HEK293 (cell line): ENCODE results near the gene LRRC59.

ENCODE experiments used
- ATF2 ChIP-seq: fragments of 450-650 bp; formaldehyde crosslinking; IDR thresholded peaks from 2 replicates; pipeline ENCODE4 v1.5.1; 2016; ENCODE audit warnings: missing biosample characterization, missing genetic modification characterization, low read depth
- BCL11A ChIP-seq: fragments of 450-650 bp; formaldehyde crosslinking; IDR thresholded peaks from 2 replicates; pipeline ENCODE4 v1.5.1; 2016; ENCODE audit warnings: low read depth, missing biosample characterization, missing genetic modification characterization
- FEZF1 ChIP-seq: fragments of 450-650 bp; formaldehyde crosslinking; IDR thresholded peaks from 2 replicates; pipeline ENCODE4 v1.5.1; 2016; ENCODE audit warnings: missing biosample characterization, missing genetic modification characterization
- GLIS2 ChIP-seq: fragments of 450-650 bp; formaldehyde crosslinking; IDR thresholded peaks from 2 replicates; pipeline ENCODE4 v1.5.1; 2016; ENCODE audit warnings: missing biosample characterization, missing genetic modification characterization
- KLF1 ChIP-seq: fragments of 450-650 bp; formaldehyde crosslinking; IDR thresholded peaks from 2 replicates; pipeline ENCODE4 v1.5.1; 2016; ENCODE audit warnings: missing biosample characterization, missing genetic modification characterization
- KLF8 ChIP-seq: fragments of 450-650 bp; formaldehyde crosslinking; IDR thresholded peaks from 2 replicates; pipeline ENCODE4 v1.5.1; 2016; ENCODE audit warnings: missing biosample characterization, missing genetic modification characterization
- OVOL3 ChIP-seq: fragments of 450-650 bp; formaldehyde crosslinking; IDR thresholded peaks from 2 replicates; pipeline ENCODE4 v1.5.1; 2016; ENCODE audit warnings: missing biosample characterization, missing genetic modification characterization
- SCRT2 ChIP-seq: fragments of 450-650 bp; formaldehyde crosslinking; IDR thresholded peaks from 2 replicates; pipeline ENCODE4 v1.5.1; 2016; ENCODE audit warnings: missing biosample characterization, missing genetic modification characterization
- ZEB2 ChIP-seq: fragments of 450-650 bp; formaldehyde crosslinking; IDR thresholded peaks from 2 replicates; pipeline ENCODE4 v1.5.1; 2016; ENCODE audit warnings: missing biosample characterization, missing genetic modification characterization
- ZNF114 ChIP-seq: fragments of 450-650 bp; formaldehyde crosslinking; IDR thresholded peaks from 2 replicates; pipeline ENCODE4 v1.5.0; 2017; ENCODE audit warnings: missing biosample characterization, missing genetic modification characterization
- ZNF132 ChIP-seq: fragments of 450-650 bp; formaldehyde crosslinking; IDR thresholded peaks from 2 replicates; pipeline ENCODE4 v1.5.1; 2017; ENCODE audit warnings: missing biosample characterization, missing genetic modification characterization, borderline replicate concordance
- ZNF202 ChIP-seq: fragments of 450-650 bp; formaldehyde crosslinking; IDR thresholded peaks from 2 replicates; pipeline ENCODE4 v1.5.1; 2016; ENCODE audit warnings: missing biosample characterization, missing genetic modification characterization, borderline replicate concordance
- ZNF513 ChIP-seq: fragments of 450-650 bp; IDR thresholded peaks from 2 replicates; pipeline ENCODE4 v1.5.1; 2018; ENCODE audit warnings: missing biosample characterization, missing genetic modification characterization
- ZNF514 ChIP-seq: fragments of 450-650 bp; formaldehyde crosslinking; IDR thresholded peaks from 2 replicates; pipeline ENCODE4 v1.5.1; 2016; ENCODE audit warnings: missing biosample characterization, missing genetic modification characterization
- ZNF518A ChIP-seq: fragments of 450-650 bp; formaldehyde crosslinking; conservative IDR thresholded peaks from 2 replicates; pipeline ENCODE4 v1.5.1; 2016; ENCODE audit warnings: low read depth, missing biosample characterization, missing genetic modification characterization
- ZNF585B ChIP-seq: fragments of 450-650 bp; formaldehyde crosslinking; IDR thresholded peaks from 2 replicates; pipeline ENCODE4 v1.5.1; 2016; ENCODE audit warnings: missing biosample characterization, missing genetic modification characterization
- ZNF626 ChIP-seq: fragments of 450-650 bp; sonication (Bioruptor Pico); formaldehyde crosslinking; IDR thresholded peaks from 2 replicates; pipeline ENCODE4 v1.5.1; 2018; ENCODE audit warnings: missing biosample characterization, missing genetic modification characterization, inconsistent platforms
- ZNF639 ChIP-seq: fragments of 450-650 bp; formaldehyde crosslinking; IDR thresholded peaks from 2 replicates; pipeline ENCODE4 v1.5.1; 2016; ENCODE audit warnings: missing biosample characterization, missing genetic modification characterization
- ZNF677 ChIP-seq: fragments of 450-650 bp; IDR thresholded peaks from 2 replicates; pipeline ENCODE4 v1.5.0; 2018; ENCODE audit warnings: missing biosample characterization, mild to moderate bottlenecking, missing genetic modification characterization, moderate library complexity
- ZNF785 ChIP-seq: fragments of 450-650 bp; formaldehyde crosslinking; IDR thresholded peaks from 2 replicates; pipeline ENCODE4 v1.5.1; 2016; ENCODE audit warnings: missing biosample characterization, missing genetic modification characterization
- ZNF791 ChIP-seq: fragments of 450-650 bp; formaldehyde crosslinking; IDR thresholded peaks from 2 replicates; pipeline ENCODE4 v1.5.1; 2016; ENCODE audit warnings: missing biosample characterization, missing genetic modification characterization
- ZSCAN30 ChIP-seq: fragments of 450-650 bp; IDR thresholded peaks from 2 replicates; pipeline ENCODE4 v1.5.1; 2018; ENCODE audit warnings: missing biosample characterization, mild to moderate bottlenecking, missing genetic modification characterization, moderate library complexity
- TF ChIP-seq, protein P1 (sequence below): fragments of 450-650 bp; formaldehyde crosslinking; IDR thresholded peaks from 2 replicates; pipeline ENCODE4; 2016; ENCODE audit warnings: missing biosample characterization, missing genetic modification characterization
- TF ChIP-seq, protein P2 (sequence below): IDR thresholded peaks from 2 replicates; pipeline ENCODE4 v1.6.1; 2011; ENCODE audit warnings: mild to moderate bottlenecking, low read depth, low read length, borderline replicate concordance
- TF ChIP-seq, protein P3 (sequence below): fragments of 450-650 bp; formaldehyde crosslinking; IDR thresholded peaks from 2 replicates; pipeline ENCODE4 v1.5.1; 2017; ENCODE audit warnings: missing biosample characterization, missing genetic modification characterization

Gene LRRC59

GRCh38 chr17:50372758-50373556, 24.4 kb downstream of the LRRC59 start, which contains the start of the genes EME1 and MRPL27 (continued):
- TF ChIP-seq, protein P1, sequence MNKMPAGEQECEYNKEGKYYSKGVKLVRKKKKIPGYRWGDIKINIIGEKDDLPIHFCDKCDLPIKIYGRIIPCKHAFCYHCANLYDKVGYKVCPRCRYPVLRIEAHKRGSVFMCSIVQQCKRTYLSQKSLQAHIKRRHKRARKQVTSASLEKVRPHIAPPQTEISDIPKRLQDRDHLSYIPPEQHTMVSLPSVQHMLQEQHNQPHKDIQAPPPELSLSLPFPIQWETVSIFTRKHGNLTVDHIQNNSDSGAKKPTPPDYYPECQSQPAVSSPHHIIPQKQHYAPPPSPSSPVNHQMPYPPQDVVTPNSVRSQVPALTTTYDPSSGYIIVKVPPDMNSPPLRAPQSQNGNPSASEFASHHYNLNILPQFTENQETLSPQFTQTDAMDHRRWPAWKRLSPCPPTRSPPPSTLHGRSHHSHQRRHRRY (tag by site-specific recombination), result no peak
- TF ChIP-seq ZNF202 (no peak), KLF8 (tag by site-specific recombination) (peak; percentile 95), ZNF639 (tag by site-specific recombination) (peak; percentile 91), ZNF132 (tag by site-specific recombination) (no peak), ZNF626 (tag by site-specific recombination) (no peak), ZNF513 (no peak), FEZF1 (tag by site-specific recombination) (no peak), ZNF791 (no peak), GLIS2 (no peak), ZNF585B (no peak), KLF1 (tag by site-specific recombination) (peak; percentile 78), OVOL3 (tag by site-specific recombination) (0 out of 2 replicates have a peak, but pooled peaks have one; percentile 72), ZSCAN30 (tag by site-specific recombination) (no peak; the same call in 1 of the 2 replicates), ZNF785 (tag by site-specific recombination) (no peak), SCRT2 (tag by site-specific recombination) (no peak), ZNF114 (no peak), ZNF514 (no peak), BCL11A (tag by site-specific recombination) (no peak), ZNF518A (tag by site-specific recombination) (peak; percentile 100), ZEB2 (tag by site-specific recombination) (peak; percentile 86), ZNF677 (tag by site-specific recombination) (no peak), ATF2 (tag by site-specific recombination) (peak; percentile 4; the same call in 1 of the 2 replicates)
- TF ChIP-seq, protein P2, sequence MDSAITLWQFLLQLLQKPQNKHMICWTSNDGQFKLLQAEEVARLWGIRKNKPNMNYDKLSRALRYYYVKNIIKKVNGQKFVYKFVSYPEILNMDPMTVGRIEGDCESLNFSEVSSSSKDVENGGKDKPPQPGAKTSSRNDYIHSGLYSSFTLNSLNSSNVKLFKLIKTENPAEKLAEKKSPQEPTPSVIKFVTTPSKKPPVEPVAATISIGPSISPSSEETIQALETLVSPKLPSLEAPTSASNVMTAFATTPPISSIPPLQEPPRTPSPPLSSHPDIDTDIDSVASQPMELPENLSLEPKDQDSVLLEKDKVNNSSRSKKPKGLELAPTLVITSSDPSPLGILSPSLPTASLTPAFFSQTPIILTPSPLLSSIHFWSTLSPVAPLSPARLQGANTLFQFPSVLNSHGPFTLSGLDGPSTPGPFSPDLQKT, result no peak
- TF ChIP-seq, protein P3, sequence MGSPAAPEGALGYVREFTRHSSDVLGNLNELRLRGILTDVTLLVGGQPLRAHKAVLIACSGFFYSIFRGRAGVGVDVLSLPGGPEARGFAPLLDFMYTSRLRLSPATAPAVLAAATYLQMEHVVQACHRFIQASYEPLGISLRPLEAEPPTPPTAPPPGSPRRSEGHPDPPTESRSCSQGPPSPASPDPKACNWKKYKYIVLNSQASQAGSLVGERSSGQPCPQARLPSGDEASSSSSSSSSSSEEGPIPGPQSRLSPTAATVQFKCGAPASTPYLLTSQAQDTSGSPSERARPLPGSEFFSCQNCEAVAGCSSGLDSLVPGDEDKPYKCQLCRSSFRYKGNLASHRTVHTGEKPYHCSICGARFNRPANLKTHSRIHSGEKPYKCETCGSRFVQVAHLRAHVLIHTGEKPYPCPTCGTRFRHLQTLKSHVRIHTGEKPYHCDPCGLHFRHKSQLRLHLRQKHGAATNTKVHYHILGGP (tag by site-specific recombination), result no peak
